MCF 10A (cell line): ENCODE measurements around the gene GPC6. TPM values are rescaled to one million over a fixed set of nuclear protein-coding genes. Genes with fewer than 3 reads are reported as not detected.

Source experiments
- BruUV-seq: library from RNA; stranded (reverse); fragments of 400-500 nt; replicated peaks from 2 replicates; lab custom pipeline; 2021; lab: Mats Ljungman, UMichigan
- CTCF ChIA-PET: fragments of 300-600 bp; sonication (Branson Sonifier 250); formaldehyde crosslinking; extraction: SDS; loops from one replicate; lab custom pipeline; 2021; ENCODE audit warnings: antibody characterized with exemption, inconsistent platforms; lab: Yijun Ruan, JAX
- POLR2A ChIA-PET: fragments of 300-600, 350-650 bp; sonication (Branson Sonifier 250); formaldehyde crosslinking; extraction: SDS; loops from one replicate; lab custom pipeline; 2020; ENCODE audit warnings: antibody characterized with exemption, inconsistent platforms; lab: Yijun Ruan, JAX
- DNase-seq: peaks from one replicate; pipeline ENCODE4 v3.0.0-alpha.2; 2018; ENCODE audit not compliant: unreplicated experiment
- H3K27ac Mint-ChIP-seq: one replicate; pipeline ENCODE4 v1.8.0; 2022; ENCODE audit warnings: mild to moderate bottlenecking, low read depth, mixed read lengths; ENCODE audit not compliant: unreplicated experiment
- H3K27me3 Mint-ChIP-seq: one replicate; pipeline ENCODE4 v1.8.0; 2022; ENCODE audit warnings: mixed read lengths; ENCODE audit not compliant: insufficient read depth, unreplicated experiment
- H3K36me3 Mint-ChIP-seq: one replicate; pipeline ENCODE4 v1.8.0; 2022; ENCODE audit warnings: mild to moderate bottlenecking, moderate library complexity, mixed read lengths; ENCODE audit not compliant: insufficient read depth, unreplicated experiment
- H3K4me1 Mint-ChIP-seq: one replicate; pipeline ENCODE4 v1.8.0; 2022; ENCODE audit warnings: mixed read lengths; ENCODE audit not compliant: insufficient read depth, unreplicated experiment
- H3K4me3 Mint-ChIP-seq: one replicate; pipeline ENCODE4 v1.8.0; 2022; ENCODE audit warnings: mild to moderate bottlenecking, moderate library complexity, mixed read lengths; ENCODE audit not compliant: unreplicated experiment
- H3K9me3 Mint-ChIP-seq: one replicate; pipeline ENCODE4 v1.8.0; 2022; ENCODE audit warnings: mixed read lengths; ENCODE audit not compliant: unreplicated experiment
- CTCF ChIP-seq: fragments of 200-600 bp; IDR thresholded peaks from one replicate; pipeline ENCODE4 v1.8.0; 2022; ENCODE audit warnings: antibody characterized with exemption, mild to moderate bottlenecking; ENCODE audit not compliant: unreplicated experiment
- intact Hi-C: fragments of 100-400 bp; cut with micrococcal nuclease; formaldehyde crosslinking; loops from 2 replicates; pipeline ENCODE4 v1.14.1; 2022
- total RNA-seq: library from RNA; stranded (reverse); gene quantifications from 2 replicates; pipeline ENCODE4 v1.2.3, GENCODE V29; 2022

The GPC6 gene
- total RNA-seq, 1 experiment from 2014 or later, result 8.4 TPM

- no peak for TF ChIP-seq CTCF
- Mint-ChIP-seq H3K9me3 (no peaks in the 10 kb centered on the region), H3K4me3 (no peak overlapping the region), H3K36me3 (peaks cover 10% of the 10 kb centered on the region), H3K27me3 (no peaks in the 10 kb centered on the region), H3K27ac (no peak overlapping the region), H3K4me1 (peaks cover 18% of the 10 kb centered on the region)
- CTCF ChIA-PET, result interaction anchor here (0.5 to 1.3 kb wide), 5 partner anchors 12 to 1361 kb away, joined by 3 to 4 read pairs (median 3); no protein-coding TSS in a partner anchor
- no peak for DNase-seq
- intact Hi-C loops, result no loop called here
- POLR2A ChIA-PET, result interaction anchor here (0.6 to 3.4 kb wide), 8 partner anchors 9 to 1276 kb away, joined by 3 to 20 read pairs (median 6); no protein-coding TSS in a partner anchor
- no TSS peak for BruUV-seq
Observed at GRCh38 chr13:94328381-94329041, 1101.9 kb downstream of the GPC6 start.

GRCh38 chr13:94329277-94329676, 1102.7 kb downstream of the GPC6 start:
- peak overlapping the region; percentile 90 for H3K27ac Mint-ChIP-seq
- CTCF ChIA-PET, result interaction anchor here (0.5 to 1.3 kb wide), 5 partner anchors 13 to 1362 kb away, joined by 3 to 4 read pairs (median 3); no protein-coding TSS in a partner anchor
- no TSS peak for BruUV-seq
- H3K9me3 Mint-ChIP-seq, result no peaks in the 10 kb centered on the region
- no peak for DNase-seq
- POLR2A ChIA-PET, result interaction anchor here (0.6 to 3.4 kb wide), 10 partner anchors 12 to 1277 kb away, joined by 3 to 20 read pairs (median 6); no protein-coding TSS in a partner anchor
- no peak for TF ChIP-seq CTCF
- intact Hi-C loops, result no loop called here
- peaks cover 10% of the 10 kb centered on the region for H3K36me3 Mint-ChIP-seq
- H3K4me1 Mint-ChIP-seq, result peaks cover 18% of the 10 kb centered on the region
- peak overlapping the region; percentile 21 for H3K4me3 Mint-ChIP-seq
- H3K27me3 Mint-ChIP-seq, result no peaks in the 10 kb centered on the region

GRCh38 chr13:94329754-94330551, 1103.3 kb downstream of the GPC6 start:
- Mint-ChIP-seq H3K4me1 (peaks cover 18% of the 10 kb centered on the region), H3K27me3 (no peaks in the 10 kb centered on the region), H3K27ac (peak overlapping the region; percentile 90), H3K36me3 (peaks cover 10% of the 10 kb centered on the region), H3K4me3 (peak overlapping the region; percentile 21), H3K9me3 (no peaks in the 10 kb centered on the region)
- peak; percentile 96 for DNase-seq
- no peak for TF ChIP-seq CTCF
- intact Hi-C loops, result no loop called here
- CTCF ChIA-PET, result interaction anchor here (0.7 to 1.3 kb wide), 5 partner anchors 16 to 1363 kb away, joined by 3 to 4 read pairs (median 4); no protein-coding TSS in a partner anchor
- no TSS peak for BruUV-seq
- POLR2A ChIA-PET, result interaction anchor here (0.7 to 3.4 kb wide), 15 partner anchors 13 to 1188 kb away, joined by 3 to 20 read pairs (median 6); no protein-coding TSS in a partner anchor
